ENCODE measurements around the gene ABLIM1.

Gene ABLIM1

GRCh38 chr10:114590993-114591392, 67.1 kb downstream of the ABLIM1 start:
- no peak overlapping the region for H3K4me3 ChIP-seq (ENCODE audit: low read depth, low read length)
- no peak for DNase-seq (ENCODE audit: low read depth)
- no peak for TF ChIP-seq CTCF (IDR thresholded peaks at IDR 0.05; ENCODE audit: low read depth, low read length, missing control alignments)

- H3K4me3 ChIP-seq (ENCODE audit: low read depth, low read length), result no peak overlapping the region
- no peak for TF ChIP-seq CTCF (IDR thresholded peaks at IDR 0.05; ENCODE audit: low read depth, low read length, missing control alignments)
- no peak for DNase-seq (ENCODE audit: low read depth)
Observed at GRCh38 chr10:114584419-114584818, 73.7 kb downstream of the ABLIM1 start.

GRCh38 chr10:114581071-114581470, 77.0 kb downstream of the ABLIM1 start:
- DNase-seq (ENCODE audit: low read depth), result no peak
- no peak for TF ChIP-seq CTCF (IDR thresholded peaks at IDR 0.05; ENCODE audit: low read depth, low read length, missing control alignments)

GRCh38 chr10:114577133-114577532, 80.9 kb downstream of the ABLIM1 start:
- no peak overlapping the region for H3K4me3 ChIP-seq (ENCODE audit: low read depth, low read length)
- no peak for TF ChIP-seq CTCF (IDR thresholded peaks at IDR 0.05; ENCODE audit: low read depth, low read length, missing control alignments)
- no peak for DNase-seq (ENCODE audit: low read depth)

More at GRCh38 chr10:114581071-114581470, 77.0 kb downstream of the ABLIM1 start:
- no peak overlapping the region for H3K4me3 ChIP-seq (ENCODE audit: low read depth, low read length)

GRCh38 chr10:114576716-114577115, 81.4 kb downstream of the ABLIM1 start:
- no peak for TF ChIP-seq CTCF (IDR thresholded peaks at IDR 0.05; ENCODE audit: low read depth, low read length, missing control alignments)
- DNase-seq (ENCODE audit: low read depth), result no peak
- H3K4me3 ChIP-seq (ENCODE audit: low read depth, low read length), result no peak overlapping the region

GRCh38 chr10:114576132-114576487, 82.0 kb downstream of the ABLIM1 start:
- TF ChIP-seq CTCF (IDR thresholded peaks at IDR 0.05; ENCODE audit: low read depth, low read length, missing control alignments), result no peak
- no peak for DNase-seq (ENCODE audit: low read depth)
- H3K4me3 ChIP-seq (ENCODE audit: low read depth, low read length), result no peak overlapping the region

- DNase-seq (ENCODE audit: low read depth), result no peak
- no peak for TF ChIP-seq CTCF (IDR thresholded peaks at IDR 0.05; ENCODE audit: low read depth, low read length, missing control alignments)
- H3K4me3 ChIP-seq (ENCODE audit: low read depth, low read length), result no peak overlapping the region
Observed at GRCh38 chr10:114575417-114576131, 82.5 kb downstream of the ABLIM1 start.
